Endothelial cell of umbilical vein (primary cell): Measurements from ENCODE around the gene SYNE1. TPM values are rescaled to one million over a fixed set of nuclear protein-coding genes. Genes with fewer than 3 reads are reported as not detected.
A peak's percentile ranks its signal among the peaks of the same experiment; 100 is the strongest.

ENCODE experiments used
- BruUV-seq: library from RNA; stranded (reverse); fragments of 400-500 nt; replicated peaks from 2 replicates; lab custom pipeline; 2021; lab: Mats Ljungman, UMichigan
- CTCF ChIA-PET: fragments of 300-600, 350-600 bp; sonication (Branson Sonifier 250); formaldehyde crosslinking; loops from one replicate; lab custom pipeline; 2021; ENCODE audit warnings: antibody characterized with exemption, inconsistent platforms; lab: Charles Lee
- POLR2A ChIA-PET: fragments of 300-600, 350-600 bp; sonication (Branson Sonifier 250); formaldehyde crosslinking; loops from one replicate; lab custom pipeline; 2021; ENCODE audit warnings: antibody characterized with exemption, inconsistent platforms; lab: Charles Lee
- DNase-seq: peaks from one replicate; pipeline ENCODE4 v3.0.0-alpha.2; 2011; ENCODE audit warnings: low read depth, low spot score
- FAIRE-seq: peaks from 2 replicates; lab custom pipeline; 2011; peaks lifted over from hg19 to GRCh38; lab: Jason Lieb, UNC
- H2AFZ ChIP-seq: 2 replicates; pipeline ENCODE4 v1.6.0; 2012; ENCODE audit warnings: low read depth, low read length, control low read depth, inconsistent platforms
- H3K27ac ChIP-seq: 2 replicates; pipeline ENCODE4 v1.5.1; 2011; ENCODE audit warnings: low read depth, mild to moderate bottlenecking, control low read depth, low read length, moderate library complexity; ENCODE audit not compliant: insufficient read depth
- H3K27me3 ChIP-seq, 2 experiments: 2 replicates each; pipeline versions ENCODE4 v1.6.0 to v1.6.1; 2011; ENCODE audit warnings: low read length in 2 of 2, mixed read lengths in 1 of 2; ENCODE audit not compliant: control insufficient read depth in 2 of 2, insufficient read depth in 2 of 2
- H3K36me3 ChIP-seq, 2 experiments: 2 replicates in 1 of 2; 3 replicates in 1 of 2; pipeline ENCODE4 v1.5.1; 2011; ENCODE audit warnings: low read length in 2 of 2, mild to moderate bottlenecking in 1 of 2, moderate library complexity in 1 of 2; ENCODE audit not compliant: control insufficient read depth in 2 of 2, insufficient read depth in 2 of 2; ENCODE audit errors: extremely low read depth in 1 of 2
- H3K4me1 ChIP-seq: 3 replicates; pipeline ENCODE4 v1.5.1; 2011; ENCODE audit warnings: mild to moderate bottlenecking, low read length; ENCODE audit not compliant: control insufficient read depth, insufficient read depth; ENCODE audit errors: extremely low read depth
- H3K4me2 ChIP-seq: 2 replicates; pipeline ENCODE4 v1.6.1; 2011; ENCODE audit warnings: low read length, control low read depth, mixed read lengths; ENCODE audit not compliant: insufficient read depth
- H3K4me3 ChIP-seq, 3 experiments: fragments of 200-600 bp in 1 of 3; sonication (generic), shearing (Covaris generic) in 1 of 3; replicated peaks in 1 of 3; 2 replicates each; pipeline ENCODE4 v1.5.1; 2011 to 2016; ENCODE audit warnings: control low read depth in 3 of 3, low read length in 3 of 3, mild to moderate bottlenecking in 2 of 3, inconsistent platforms in 1 of 3, low read depth in 1 of 3, moderate library complexity in 1 of 3; ENCODE audit not compliant: insufficient read depth in 1 of 3
- H3K79me2 ChIP-seq: 2 replicates; pipeline ENCODE4 v1.6.0; 2012; ENCODE audit warnings: low read length, inconsistent platforms; ENCODE audit not compliant: control insufficient read depth, insufficient read depth
- H3K9ac ChIP-seq: replicated peaks from 2 replicates; pipeline ENCODE3; 2011; ENCODE audit warnings: low read length, control low read depth; ENCODE audit not compliant: insufficient read depth; ENCODE audit errors: extremely low read depth
- H3K9me1 ChIP-seq: replicated peaks from 3 replicates; pipeline ENCODE4 v1.6.0; 2011; ENCODE audit warnings: mild to moderate bottlenecking, low read length; ENCODE audit not compliant: control insufficient read depth, insufficient read depth; ENCODE audit errors: extremely low read depth
- H3K9me3 ChIP-seq: replicated peaks from 2 replicates; pipeline ENCODE4 v1.5.1; 2012; ENCODE audit warnings: low read length, inconsistent platforms; ENCODE audit not compliant: control insufficient read depth, insufficient read depth
- H4K20me1 ChIP-seq: replicated peaks from 2 replicates; pipeline ENCODE3; 2011; ENCODE audit warnings: mild to moderate bottlenecking, low read length; ENCODE audit not compliant: control insufficient read depth, insufficient read depth; ENCODE audit errors: extremely low read depth
- CTCF ChIP-seq, 2 donors: IDR thresholded peaks; 1 replicate in 1 of 2; 2 replicates in 1 of 2; pipeline ENCODE4 v1.5.1; 2011; ENCODE audit warnings: low read length in 2 of 2, mild to moderate bottlenecking in 2 of 2, moderate library complexity in 2 of 2, control low read depth in 1 of 2, inconsistent platforms in 1 of 2, low read depth in 1 of 2; ENCODE audit not compliant: insufficient read depth in 1 of 2; ENCODE audit errors: extremely low read depth in 1 of 2
- EZH2 ChIP-seq: IDR thresholded peaks from 2 replicates; pipeline ENCODE4 v1.6.1; 2012; ENCODE audit warnings: borderline replicate concordance, low read depth, mild to moderate bottlenecking, moderate library complexity, low read length, inconsistent platforms; ENCODE audit not compliant: severe bottlenecking
- FOS ChIP-seq: IDR thresholded peaks from 2 replicates; pipeline ENCODE4 v1.6.1; 2011; ENCODE audit warnings: mild to moderate bottlenecking, low read length, moderate library complexity, borderline replicate concordance; ENCODE audit not compliant: insufficient read depth
- GATA2 ChIP-seq: IDR thresholded peaks from 2 replicates; pipeline ENCODE4 v1.7.0; 2011; ENCODE audit warnings: low read depth, mild to moderate bottlenecking, moderate library complexity, mixed read lengths, low read length; ENCODE audit not compliant: insufficient read length, insufficient read depth
- MYC ChIP-seq: IDR thresholded peaks from one replicate; pipeline ENCODE4 v1.6.1; 2011; ENCODE audit warnings: mild to moderate bottlenecking, low read depth, low read length
- POLR2A ChIP-seq: IDR thresholded peaks from 2 replicates; pipeline ENCODE4 v1.6.1; 2012; ENCODE audit warnings: low read depth, mild to moderate bottlenecking, control low read depth, low read length
- dilution Hi-C: fragments of 300-500 bp; cut with MboI; formaldehyde crosslinking; loops from one replicate; pipeline ENCODE4 v1.15.0; 2019; ENCODE audit warnings: low sequenced_read_pairs; ENCODE audit not compliant: extremely low pct_ligation_motif_present
- intact Hi-C: fragments of 100-400 bp; cut with micrococcal nuclease; formaldehyde crosslinking; loops from one replicate; pipeline ENCODE4 v1.10.0; 2022
- polyA plus RNA-seq, 4 experiments: library from polyadenylated mRNA; depleted of rRNA in 3 of 4; stranded (reverse) in 3 of 4; unstranded in 1 of 4; fragments of >200 nt; gene quantifications; 2 replicates each; pipeline versions ENCODE4 v1.2.1 to v1.2.3, GENCODE V29; 2011 to 2012; ENCODE audit warnings: missing spikeins in 1 of 4
- total RNA-seq: library from RNA; stranded (reverse); gene quantifications from 2 replicates; pipeline ENCODE4 v1.2.3, GENCODE V29; 2021
- TF ChIP-seq, protein P1 (sequence below): IDR thresholded peaks from 2 replicates; pipeline ENCODE4 v1.6.1; 2011; ENCODE audit not compliant: insufficient read depth, insufficient read length

Gene SYNE1
- total and polyA plus RNA-seq, 2 donors (not counting 3 experiments of a cell fraction or from before 2014, with no cell fraction given), result 26.5 to 52.3 TPM

- dilution Hi-C loops, result no loop called here
- Histone ChIP-seq H3K9me3 (no peaks in the 10 kb centered on the region), H3K9ac (no peak overlapping the region), H2AFZ (no peak overlapping the region), H3K79me2 (no peaks in the 10 kb centered on the region), H3K36me3 (no peaks in the 10 kb centered on the region), H3K27ac (no peak overlapping the region), H3K4me2 (no peak overlapping the region), H4K20me1 (no peaks in the 10 kb centered on the region), H3K9me1 (no peaks in the 10 kb centered on the region), H3K4me1 (no peaks in the 10 kb centered on the region), H3K4me3 (no peak overlapping the region), H3K27me3 (no peaks in the 10 kb centered on the region)
- no TSS peak for BruUV-seq
- ChIA-PET POLR2A (no interaction called here), CTCF (interaction anchor here (2.1 kb wide), 1 partner anchor 25 kb away, joined by 7 read pairs; no protein-coding TSS in a partner anchor)
- intact Hi-C loops, result no loop called here
- no peak for DNase-seq
- TF ChIP-seq EZH2 (no peak), GATA2 (no peak), POLR2A (no peak), FOS (no peak), MYC (no peak), CTCF (IDR thresholded peaks at IDR 0.05; ENCODE audit: extremely low read depth in 1 of 2, insufficient read depth in 1 of 2, low read depth in 1 of 2, low read length in 2 of 2) (no peak)
- TF ChIP-seq, protein P1, sequence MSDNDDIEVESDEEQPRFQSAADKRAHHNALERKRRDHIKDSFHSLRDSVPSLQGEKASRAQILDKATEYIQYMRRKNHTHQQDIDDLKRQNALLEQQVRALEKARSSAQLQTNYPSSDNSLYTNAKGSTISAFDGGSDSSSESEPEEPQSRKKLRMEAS, result no peak
- peak; percentile 50 for FAIRE-seq
Observed at GRCh38 chr6:152508477-152508876, 128.7 kb downstream of the SYNE1 start.
